Measurements from ENCODE around the gene USH1C.
A peak's percentile ranks its signal among the peaks of the same experiment; 100 is the strongest.

Gene USH1C

DNA sequence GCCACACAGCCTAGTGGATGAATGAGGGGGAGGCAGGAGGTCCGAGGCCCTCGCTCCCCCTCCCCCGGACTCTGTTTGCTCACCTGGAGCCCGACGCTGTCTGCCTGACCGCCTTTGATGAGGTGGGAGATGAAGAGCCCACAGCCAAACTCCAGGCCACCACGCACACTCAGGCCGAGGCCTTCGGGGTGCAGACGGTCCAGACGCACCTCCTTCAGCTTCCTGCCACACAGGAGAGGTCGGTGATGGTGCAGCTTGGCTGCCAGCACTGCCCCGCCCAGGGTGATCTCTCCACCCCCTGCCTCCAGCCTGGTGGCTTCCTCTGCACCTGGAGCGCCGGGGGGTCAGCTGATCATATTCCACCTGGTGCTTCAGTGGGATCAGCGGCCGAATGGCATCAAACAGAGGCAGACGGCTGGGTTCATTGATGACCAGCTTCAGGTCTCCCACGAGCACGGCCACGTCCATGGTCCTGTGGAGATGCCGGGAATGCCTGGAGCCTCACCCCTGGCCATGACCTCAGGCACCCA is 13.1 kb downstream of the USH1C start:
- Histone ChIP-seq H3K4me2 (ENCODE audit: low read length) (no peak overlapping the region), H3K9me3 (ENCODE audit: insufficient read depth, low read length) (no peaks in the 10 kb centered on the region), H4K20me1 (ENCODE audit: insufficient read depth, low read length) (no peaks in the 10 kb centered on the region), H3K79me2 (ENCODE audit: low read length) (no peaks in the 10 kb centered on the region), H3K4me1 (ENCODE audit: low read length) (no peaks in the 10 kb centered on the region), H3K36me3 (replicated peaks; ENCODE audit: low read depth, low read length) (no peaks in the 10 kb centered on the region), H3K4me3 (ENCODE audit: low read length) (no peak overlapping the region), H2AFZ (ENCODE audit: low read depth, low read length) (no peak overlapping the region), H3K27me3 (ENCODE audit: low read depth, low read length) (peaks cover 27% of the 10 kb centered on the region), H3K27ac (ENCODE audit: low read length) (no peak overlapping the region), H3K9ac (ENCODE audit: low read length) (no peak overlapping the region)
- no peak for TF ChIP-seq EZH2phosphoT487 (IDR thresholded peaks at IDR 0.05; ENCODE audit: low read depth)
- TF ChIP-seq, protein P1, sequence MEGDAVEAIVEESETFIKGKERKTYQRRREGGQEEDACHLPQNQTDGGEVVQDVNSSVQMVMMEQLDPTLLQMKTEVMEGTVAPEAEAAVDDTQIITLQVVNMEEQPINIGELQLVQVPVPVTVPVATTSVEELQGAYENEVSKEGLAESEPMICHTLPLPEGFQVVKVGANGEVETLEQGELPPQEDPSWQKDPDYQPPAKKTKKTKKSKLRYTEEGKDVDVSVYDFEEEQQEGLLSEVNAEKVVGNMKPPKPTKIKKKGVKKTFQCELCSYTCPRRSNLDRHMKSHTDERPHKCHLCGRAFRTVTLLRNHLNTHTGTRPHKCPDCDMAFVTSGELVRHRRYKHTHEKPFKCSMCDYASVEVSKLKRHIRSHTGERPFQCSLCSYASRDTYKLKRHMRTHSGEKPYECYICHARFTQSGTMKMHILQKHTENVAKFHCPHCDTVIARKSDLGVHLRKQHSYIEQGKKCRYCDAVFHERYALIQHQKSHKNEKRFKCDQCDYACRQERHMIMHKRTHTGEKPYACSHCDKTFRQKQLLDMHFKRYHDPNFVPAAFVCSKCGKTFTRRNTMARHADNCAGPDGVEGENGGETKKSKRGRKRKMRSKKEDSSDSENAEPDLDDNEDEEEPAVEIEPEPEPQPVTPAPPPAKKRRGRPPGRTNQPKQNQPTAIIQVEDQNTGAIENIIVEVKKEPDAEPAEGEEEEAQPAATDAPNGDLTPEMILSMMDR (IDR thresholded peaks at IDR 0.05; ENCODE audit: low read depth, low read length), result no peak

GRCh38 chr11:17529844-17530185 is 14.4 kb downstream of the USH1C start:
- no peaks in the 10 kb centered on the region for H3K36me3 ChIP-seq (replicated peaks; ENCODE audit: low read depth, low read length)
- no peaks in the 10 kb centered on the region for H3K9me3 ChIP-seq (ENCODE audit: insufficient read depth, low read length)
- peaks cover 27% of the 10 kb centered on the region for H3K27me3 ChIP-seq (ENCODE audit: low read depth, low read length)
- H3K79me2 ChIP-seq (ENCODE audit: low read length), result no peaks in the 10 kb centered on the region
- no peak overlapping the region for H3K9ac ChIP-seq (ENCODE audit: low read length)
- no peak overlapping the region for H3K27ac ChIP-seq (ENCODE audit: low read length)
- no peak overlapping the region for H3K4me3 ChIP-seq (ENCODE audit: low read length)
- TF ChIP-seq, protein P1 (IDR thresholded peaks at IDR 0.05; ENCODE audit: low read depth, low read length), result no peak
- TF ChIP-seq EZH2phosphoT487 (IDR thresholded peaks at IDR 0.05; ENCODE audit: low read depth), result no peak
- H3K4me2 ChIP-seq (ENCODE audit: low read length), result no peak overlapping the region
- H4K20me1 ChIP-seq (ENCODE audit: insufficient read depth, low read length), result no peaks in the 10 kb centered on the region
- H2AFZ ChIP-seq (ENCODE audit: low read depth, low read length), result no peak overlapping the region
- H3K4me1 ChIP-seq (ENCODE audit: low read length), result no peaks in the 10 kb centered on the region

DNA sequence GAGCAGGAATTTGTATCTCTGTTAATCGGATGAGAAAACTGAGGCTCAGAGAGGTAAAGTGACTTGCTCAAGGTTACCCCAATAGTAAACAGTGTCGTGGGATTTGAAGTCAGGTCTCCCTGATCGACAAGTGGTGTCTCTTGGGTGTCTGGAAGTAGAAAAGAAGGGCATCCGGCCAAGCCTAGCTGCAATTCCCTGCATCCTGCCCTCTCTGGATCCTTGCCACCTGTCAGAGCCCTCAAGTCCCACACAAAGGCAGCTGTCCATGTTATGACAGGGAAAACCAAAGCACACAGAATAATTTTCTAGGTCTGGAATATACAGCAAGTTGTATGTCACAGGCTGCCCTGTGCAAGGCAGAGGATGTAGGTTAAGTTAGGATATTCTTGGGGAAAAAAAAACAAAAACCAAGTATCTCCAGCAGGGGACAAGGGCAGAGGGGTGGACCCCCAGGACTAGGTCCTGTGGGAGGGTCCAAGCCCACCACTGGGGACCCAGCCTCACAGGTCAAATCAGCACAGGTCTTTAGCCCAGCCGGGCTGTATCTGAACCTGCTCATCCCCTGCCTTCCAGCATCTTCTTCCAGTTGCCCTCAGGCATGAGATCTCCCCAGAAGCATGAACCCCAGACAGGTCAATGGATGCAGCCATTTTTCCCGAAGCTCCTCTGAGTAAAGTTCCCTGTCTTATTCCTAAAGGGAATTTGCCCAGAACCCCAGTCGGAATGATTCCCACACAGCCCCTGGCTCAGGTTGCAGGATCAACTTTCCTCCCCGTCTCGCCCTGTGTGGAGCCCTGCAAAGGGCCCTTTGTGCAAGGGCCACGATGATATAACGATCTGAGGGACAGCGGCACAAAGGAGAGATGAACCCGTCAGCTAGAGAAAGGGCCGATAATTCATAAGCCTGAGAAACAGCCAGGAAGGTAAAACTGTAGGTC is 15.0 kb downstream of the USH1C start:
- Histone ChIP-seq H2AFZ (ENCODE audit: low read depth, low read length) (no peak overlapping the region), H3K36me3 (replicated peaks; ENCODE audit: low read depth, low read length) (no peaks in the 10 kb centered on the region), H3K9ac (ENCODE audit: low read length) (no peak overlapping the region), H4K20me1 (ENCODE audit: insufficient read depth, low read length) (no peaks in the 10 kb centered on the region), H3K79me2 (ENCODE audit: low read length) (no peaks in the 10 kb centered on the region), H3K4me2 (ENCODE audit: low read length) (no peak overlapping the region), H3K9me3 (ENCODE audit: insufficient read depth, low read length) (no peaks in the 10 kb centered on the region), H3K4me3 (ENCODE audit: low read length) (no peak overlapping the region), H3K27me3 (ENCODE audit: low read depth, low read length) (peaks cover 27% of the 10 kb centered on the region), H3K4me1 (ENCODE audit: low read length) (no peaks in the 10 kb centered on the region), H3K27ac (ENCODE audit: low read length) (no peak overlapping the region)
- TF ChIP-seq EZH2phosphoT487 (IDR thresholded peaks at IDR 0.05; ENCODE audit: low read depth), result no peak
- TF ChIP-seq, protein P1 (IDR thresholded peaks at IDR 0.05; ENCODE audit: low read depth, low read length), result no peak

DNA sequence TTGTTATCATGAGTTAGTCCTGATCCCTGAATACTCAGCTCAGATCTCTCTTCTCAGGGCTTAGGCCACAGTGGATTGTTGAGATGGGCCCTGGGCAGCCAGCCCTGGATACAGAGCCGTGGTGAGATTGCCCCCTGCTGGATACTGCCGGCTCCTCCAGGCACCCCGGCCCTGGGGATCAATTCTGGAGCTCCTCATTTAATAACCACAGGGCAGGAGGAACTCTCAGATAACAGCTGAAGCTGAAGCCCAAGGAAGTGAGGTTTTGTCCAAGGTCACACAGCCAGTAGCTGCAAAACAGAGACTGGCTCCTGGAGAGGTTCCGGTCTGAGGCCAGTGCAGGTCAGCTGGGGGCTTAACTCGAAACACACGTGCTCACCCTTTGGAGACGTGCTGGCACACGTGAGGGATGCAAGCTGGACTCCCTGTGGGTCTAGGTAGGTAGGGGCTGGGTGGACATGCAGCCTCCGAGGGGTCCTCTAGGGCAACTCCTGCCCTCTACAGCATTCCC is 16.0 kb downstream of the USH1C start:
- no peak overlapping the region for H3K9ac ChIP-seq (ENCODE audit: low read length)
- no peak overlapping the region for H3K4me3 ChIP-seq (ENCODE audit: low read length)
- H4K20me1 ChIP-seq (ENCODE audit: insufficient read depth, low read length), result no peaks in the 10 kb centered on the region
- no peak overlapping the region for H3K27ac ChIP-seq (ENCODE audit: low read length)
- no peak overlapping the region for H3K4me2 ChIP-seq (ENCODE audit: low read length)
- peaks cover 27% of the 10 kb centered on the region for H3K27me3 ChIP-seq (ENCODE audit: low read depth, low read length)
- no peaks in the 10 kb centered on the region for H3K79me2 ChIP-seq (ENCODE audit: low read length)
- no peaks in the 10 kb centered on the region for H3K36me3 ChIP-seq (replicated peaks; ENCODE audit: low read depth, low read length)
- H2AFZ ChIP-seq (ENCODE audit: low read depth, low read length), result no peak overlapping the region
- no peaks in the 10 kb centered on the region for H3K4me1 ChIP-seq (ENCODE audit: low read length)
- TF ChIP-seq EZH2phosphoT487 (IDR thresholded peaks at IDR 0.05; ENCODE audit: low read depth), result no peak
- TF ChIP-seq, protein P1 (IDR thresholded peaks at IDR 0.05; ENCODE audit: low read depth, low read length), result peak; percentile 82
- no peaks in the 10 kb centered on the region for H3K9me3 ChIP-seq (ENCODE audit: insufficient read depth, low read length)

Measured in OCI-LY3 (cell line).